Parietal lobe (tissue), 1 donor: ENCODE results near the gene ZNF471. TPM values are rescaled to one million over a fixed set of nuclear protein-coding genes. Genes with fewer than 3 reads are reported as not detected.

Source experiments
- total RNA-seq: library from RNA; depleted of rRNA; stranded (reverse); fragments of >200 nt; gene quantifications from one replicate; pipeline ENCODE4 v1.2.3, GENCODE V29; 2014

ZNF471 gene
- total RNA-seq = 48.5 TPM

DNA sequence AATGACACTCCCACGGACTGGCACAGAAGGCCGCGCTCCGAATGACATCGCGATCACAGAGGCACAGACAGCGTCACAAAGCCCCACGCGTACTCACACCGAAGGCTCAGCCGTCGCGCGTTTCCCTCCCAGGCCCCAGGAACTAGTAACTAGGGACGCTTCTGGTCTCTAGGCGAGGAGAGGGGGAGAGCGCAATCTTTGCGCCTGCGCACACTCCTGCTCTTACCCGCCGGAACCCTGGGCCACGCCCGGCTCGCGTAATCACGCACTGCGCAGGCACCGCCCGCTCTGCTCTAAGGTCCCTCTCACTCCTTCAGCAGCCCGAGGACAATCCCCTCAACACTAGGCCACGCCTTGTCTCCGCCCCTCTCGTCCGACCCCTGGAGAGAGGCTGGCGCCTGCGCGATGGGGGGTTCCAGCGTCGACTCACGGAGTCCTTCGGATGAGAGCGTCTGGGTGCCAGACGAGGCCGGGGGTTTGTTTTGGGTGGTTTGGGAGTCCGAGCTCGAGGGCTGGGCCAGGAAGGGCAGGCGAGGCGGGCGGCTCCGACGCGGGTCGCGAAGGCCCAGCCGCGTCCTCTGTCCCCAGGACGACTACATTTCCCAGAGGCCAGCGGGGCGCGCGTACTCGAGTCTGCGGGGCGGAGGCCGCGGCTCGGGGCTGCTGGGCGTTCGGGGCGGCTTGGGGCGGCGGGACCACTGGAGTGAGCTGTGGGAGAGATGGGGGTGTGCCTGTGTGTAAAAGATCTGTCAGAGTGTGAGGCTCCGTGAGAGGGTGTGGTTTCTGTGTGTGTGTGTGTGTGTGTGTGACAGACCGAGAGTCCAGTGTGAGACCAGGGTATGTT, at the start of gene ZNF471:
Gene ZNF471, plus strand, starts transcription at position 410 of the 844 bp plus-strand sequence. CDS start 3,717 bp downstream, outside the sequence.

DNA sequence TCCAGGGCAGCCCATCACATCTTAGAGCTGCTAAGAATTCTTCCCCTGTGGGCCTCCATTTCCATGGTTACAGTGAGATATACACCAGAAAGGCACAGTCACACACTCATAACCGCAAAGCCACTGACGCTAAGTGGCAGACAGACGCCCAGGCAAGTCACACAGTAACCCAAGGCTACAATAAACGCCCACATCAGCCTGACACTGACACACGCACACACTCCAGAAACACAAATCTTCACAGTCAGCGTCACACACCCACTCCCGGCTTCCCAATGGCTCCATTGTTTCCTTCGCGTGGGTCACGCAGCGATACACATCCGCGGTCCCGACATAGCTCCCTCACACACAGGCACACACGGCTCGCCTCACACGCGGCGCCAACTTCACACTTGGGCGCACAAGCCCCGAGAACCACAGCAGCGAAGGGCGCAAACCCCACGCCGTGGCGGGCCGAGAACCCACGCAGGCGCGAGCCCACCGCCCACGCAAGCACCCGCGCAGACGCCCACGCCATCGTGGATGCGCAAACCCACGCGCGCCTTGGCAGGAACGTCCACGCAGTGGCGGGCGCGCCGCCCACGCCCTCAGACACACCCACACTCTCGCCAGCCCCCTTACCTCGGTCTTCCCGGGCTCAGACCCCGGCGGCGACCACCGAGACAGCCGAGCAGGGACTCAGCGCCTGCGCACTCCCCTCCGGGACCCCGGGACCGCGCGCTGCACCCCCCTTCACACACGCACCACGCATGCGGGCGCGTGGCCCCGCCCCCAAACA, 30.8 kb upstream of the ZNF471 start, which contains the start of gene ZNF667:
Gene ZNF667, minus strand, starts transcription at position 695 of the 778 bp plus-strand sequence. CDS start 14,975 bp downstream, outside the sequence.

GRCh38 chr19:56538761-56539263, 31.2 kb downstream of the ZNF471 start, which contains the start of gene ZFP28:
TSS of gene ZFP28 (plus strand) at chr19:56538948. CDS start at chr19:56539019, 71 bp downstream.

GRCh38 chr19:56567274-56568120, 59.8 kb downstream of the ZNF471 start, which contains the start of gene ZNF470:
TSS of gene ZNF470 (plus strand) at chr19:56567468. CDS start at chr19:56570312, 2,844 bp downstream.

Other genes starting within 250 kb of the ZNF471 start
- not detected for gene EDDM13, start 235.1 kb upstream of the ZNF471 start, total RNA-seq
- gene ZSCAN5A, start 193.0 kb upstream of the ZNF471 start, total RNA-seq = 10.0 TPM
- 8.8 TPM for gene ZNF582, start 114.3 kb upstream of the ZNF471 start, total RNA-seq
- gene ZNF583, start 103.5 kb upstream of the ZNF471 start, total RNA-seq = 71.7 TPM
- 35.1 TPM for gene ZNF667, start 30.5 kb upstream of the ZNF471 start, total RNA-seq
- 42.3 TPM for gene ZFP28, start 31.1 kb downstream of the ZNF471 start, total RNA-seq
- 29.7 TPM for gene ZNF470, start 59.6 kb downstream of the ZNF471 start, total RNA-seq
- 41.6 TPM for gene ZNF71, start 87.4 kb downstream of the ZNF471 start, total RNA-seq
- gene SMIM17, start 135.3 kb downstream of the ZNF471 start, total RNA-seq = 11.9 TPM
- gene ZNF835, start 163.9 kb downstream of the ZNF471 start, total RNA-seq = 11.0 TPM